Measurements from ENCODE around the gene POMT1. TPM values are rescaled to one million over a fixed set of nuclear protein-coding genes. Genes with fewer than 3 reads are reported as not detected.

POMT1 gene
- total RNA-seq, 1 donor from 2014 or later = 46.9 TPM

DNA sequence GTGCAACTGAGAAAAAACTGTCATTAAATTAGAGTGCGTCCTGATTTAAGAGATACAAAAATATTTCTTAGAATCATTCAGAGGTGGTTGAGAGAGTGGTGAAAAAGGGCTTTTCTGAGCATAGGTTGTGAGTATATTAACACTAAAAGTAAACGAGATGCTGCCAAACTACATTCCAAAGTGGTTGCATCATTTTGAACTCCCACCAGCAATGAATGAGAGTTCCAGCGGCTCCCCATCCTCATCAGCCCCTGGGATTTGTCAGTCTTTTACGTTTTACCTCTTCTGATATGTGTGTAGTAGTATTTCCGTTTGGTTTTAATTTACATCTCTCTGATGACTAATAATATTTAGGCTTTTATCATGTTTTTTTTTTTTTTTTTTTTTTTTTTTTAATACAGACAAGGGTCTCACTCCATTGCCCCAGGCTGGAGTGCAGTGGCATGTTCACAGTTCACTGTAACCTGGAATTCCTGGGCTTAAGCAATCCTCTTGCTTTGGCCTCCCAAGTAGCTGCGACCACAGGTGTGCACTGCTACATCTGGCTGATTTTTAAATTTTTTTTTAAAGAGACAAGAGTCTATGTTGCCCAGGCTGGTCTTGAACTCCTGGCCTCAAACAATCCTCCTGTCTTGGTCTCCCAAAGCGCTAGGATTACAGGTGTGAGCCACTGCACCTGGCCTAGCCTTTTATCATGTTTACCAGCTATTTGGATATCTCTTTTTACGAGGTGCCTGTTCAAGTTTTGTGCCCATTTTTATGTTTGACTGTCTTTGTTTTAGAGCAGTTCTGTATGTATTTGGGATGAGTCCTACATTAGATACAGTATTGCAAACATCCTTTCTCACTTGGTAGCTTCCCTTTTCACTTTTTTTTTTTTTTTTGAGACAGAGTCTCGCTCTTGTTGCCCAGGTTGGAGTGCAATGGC, 59.6 kb downstream of the POMT1 start:
- intact Hi-C loops (cut with micrococcal nuclease) = no loop called here
- no peaks in the 10 kb centered on the region for H3K27me3 Mint-ChIP-seq (ENCODE audit: low read depth)
- H3K36me3 Mint-ChIP-seq (ENCODE audit: low read depth) = peaks cover 8% of the 10 kb centered on the region
- no peaks in the 10 kb centered on the region for H3K9me3 Mint-ChIP-seq
- H3K4me3 Mint-ChIP-seq (ENCODE audit: low read depth) = no peak overlapping the region
- H3K27ac Mint-ChIP-seq = no peak overlapping the region
- no peak for DNase-seq (ENCODE audit: low spot score)
- no peaks in the 10 kb centered on the region for H3K4me1 Mint-ChIP-seq (ENCODE audit: low read depth)

DNA sequence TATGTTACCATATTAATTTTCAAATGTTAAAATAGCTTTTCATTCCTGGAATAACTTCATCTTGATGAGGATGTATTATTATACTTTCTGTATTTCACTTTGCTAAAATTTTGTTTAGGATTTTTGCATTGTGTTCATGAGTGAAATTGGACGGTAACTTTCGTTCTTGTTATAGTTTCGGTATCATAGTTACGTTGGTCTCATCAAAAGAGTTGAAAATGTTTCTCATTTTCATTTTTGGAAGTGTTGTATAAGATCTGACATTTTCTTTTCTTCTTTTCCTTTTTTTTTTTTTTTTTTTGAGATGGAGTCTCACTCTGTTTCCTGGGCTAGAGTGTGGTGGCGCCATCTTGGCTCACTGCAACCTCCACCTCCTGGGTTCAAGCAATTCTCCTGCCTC, 62.7 kb downstream of the POMT1 start:
- Mint-ChIP-seq H3K36me3 (ENCODE audit: low read depth) (peaks cover 24% of the 10 kb centered on the region), H3K4me3 (ENCODE audit: low read depth) (no peak overlapping the region), H3K4me1 (ENCODE audit: low read depth) (no peaks in the 10 kb centered on the region), H3K27ac (no peak overlapping the region), H3K9me3 (no peaks in the 10 kb centered on the region), H3K27me3 (ENCODE audit: low read depth) (no peaks in the 10 kb centered on the region)
- intact Hi-C loops (cut with micrococcal nuclease) = no loop called here
- DNase-seq (ENCODE audit: low spot score) = no peak

DNA sequence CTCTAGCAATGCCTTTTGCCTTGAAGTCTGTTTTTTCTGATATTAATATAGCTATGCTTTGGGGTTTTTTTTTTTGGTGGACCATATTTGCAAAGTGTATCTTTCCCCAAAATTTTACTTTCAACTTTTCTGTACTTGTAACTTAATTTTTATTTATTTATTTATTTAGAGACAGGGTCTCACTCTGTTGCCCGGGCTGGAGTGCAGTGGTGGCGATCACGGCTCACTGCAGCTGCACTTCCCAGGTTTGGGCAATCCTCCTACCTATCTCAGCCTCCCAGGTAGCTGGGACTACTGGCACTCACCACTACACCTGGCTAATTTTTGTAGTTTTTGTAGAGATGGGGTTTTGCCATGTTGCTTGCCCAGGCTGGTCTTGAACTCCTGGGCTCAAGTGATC, 63.4 kb downstream of the POMT1 start:
- Mint-ChIP-seq H3K36me3 (ENCODE audit: low read depth) (peaks cover 28% of the 10 kb centered on the region), H3K27me3 (ENCODE audit: low read depth) (no peaks in the 10 kb centered on the region), H3K4me3 (ENCODE audit: low read depth) (no peak overlapping the region), H3K27ac (no peak overlapping the region), H3K9me3 (no peaks in the 10 kb centered on the region), H3K4me1 (ENCODE audit: low read depth) (no peaks in the 10 kb centered on the region)
- DNase-seq (ENCODE audit: low spot score) = no peak
- intact Hi-C loops (cut with micrococcal nuclease) = no loop called here

DNA sequence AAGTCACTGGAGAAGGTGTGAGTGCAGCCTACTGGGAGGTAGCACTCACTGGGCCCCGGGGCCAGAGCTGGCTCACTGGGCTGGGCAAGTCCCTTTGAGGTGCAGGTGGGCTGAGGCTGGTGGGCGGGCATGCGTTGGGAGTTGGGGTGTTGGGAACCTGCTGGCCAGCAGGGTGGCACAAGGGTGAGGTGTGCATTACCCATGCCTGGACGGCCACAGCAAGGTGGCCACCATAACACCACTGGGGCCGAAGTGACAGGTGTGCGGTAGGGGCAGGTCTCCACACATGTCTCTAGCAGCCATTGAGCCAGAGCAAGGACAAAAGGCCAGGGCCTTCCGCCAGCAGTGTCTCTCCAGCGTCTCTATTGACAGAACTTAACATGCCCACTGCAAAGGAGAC, 65.2 kb downstream of the POMT1 start:
- H3K36me3 Mint-ChIP-seq (ENCODE audit: low read depth) = peaks cover 35% of the 10 kb centered on the region
- intact Hi-C loops (cut with micrococcal nuclease) = no loop called here
- H3K27me3 Mint-ChIP-seq (ENCODE audit: low read depth) = no peaks in the 10 kb centered on the region

More for the DNA sequence above, 65.2 kb downstream of the POMT1 start:
- Mint-ChIP-seq H3K4me1 (ENCODE audit: low read depth) (no peaks in the 10 kb centered on the region), H3K9me3 (no peaks in the 10 kb centered on the region), H3K4me3 (ENCODE audit: low read depth) (no peak overlapping the region), H3K27ac (no peak overlapping the region)
- no peak for DNase-seq (ENCODE audit: low spot score)

Other genes starting within 250 kb of the POMT1 start
- gene FAM78A, start 226.4 kb upstream of the POMT1 start, total RNA-seq = 55.3 and 55.5 TPM in 2 replicates
- 0.21 TPM in 1 of 2 replicates, not detected in the other for gene PLPP7, start 213.2 kb upstream of the POMT1 start, total RNA-seq
- 150 and 174 TPM in 2 replicates for gene PRRC2B, start 108.8 kb upstream of the POMT1 start, total RNA-seq
- gene UCK1, start 28.3 kb downstream of the POMT1 start, total RNA-seq = 22.4 and 24.9 TPM in 2 replicates
- not detected in 2 replicates for gene PRRT1B, start 42.6 kb downstream of the POMT1 start, total RNA-seq
- gene RAPGEF1, start 237.2 kb downstream of the POMT1 start, total RNA-seq = 133 and 136 TPM in 2 replicates

All from activated T-helper 2 cell treated with anti-CD3 and anti-CD28 coated beads, Interferon-gamma antibody, Interleukin-2, Interleukin-4, amounts not matched to agents 10 μg/mL and 5 μg/mL and 100 μg/mL, durations not matched to agents 14 hours and 24 hours and 36 hours (primary cell).